ENCODE results near the gene ATG10. TPM values are rescaled to one million over a fixed set of nuclear protein-coding genes. Genes with fewer than 3 reads are reported as not detected.
"Not testable (repeated sequence)": the region's sequence is repeated elsewhere in the genome, so short reads cannot be mapped to it uniquely, and the experiment has no call there.

ATG10 gene
- total RNA-seq, 1 experiment from 2014 or later: 10.0 TPM

GRCh38 chr5:82011761-82012160 lies 39.9 kb downstream of the ATG10 start:
- no peak overlapping the region for H3K27ac Mint-ChIP-seq (ENCODE audit: unreplicated experiment)
- no peak overlapping the region for H3K4me3 Mint-ChIP-seq (ENCODE audit: low read depth, unreplicated experiment)
- intact Hi-C loops (cut with micrococcal nuclease; ENCODE audit: unreplicated experiment): no loop called here
- CTCF ChIA-PET: no interaction called here
- no peaks in the 10 kb centered on the region for H3K27me3 Mint-ChIP-seq (ENCODE audit: unreplicated experiment)
- H3K4me1 Mint-ChIP-seq (ENCODE audit: low read depth, unreplicated experiment): no peaks in the 10 kb centered on the region
- TF ChIP-seq CTCF (IDR thresholded peaks at IDR 0.05; ENCODE audit: unreplicated experiment): no peak
- H3K9me3 Mint-ChIP-seq (ENCODE audit: low read depth, unreplicated experiment): peaks cover 3% of the 10 kb centered on the region
- DNase-seq: no peak
- BruUV-seq (replicated peaks): no TSS peak
- H3K36me3 Mint-ChIP-seq (ENCODE audit: insufficient read depth, unreplicated experiment): no peaks in the 10 kb centered on the region

- DNase-seq; BruUV-seq (replicated peaks); H3K4me3 Mint-ChIP-seq (ENCODE audit: low read depth, unreplicated experiment); H3K36me3 Mint-ChIP-seq (ENCODE audit: insufficient read depth, unreplicated experiment); H3K27me3 Mint-ChIP-seq (ENCODE audit: unreplicated experiment); intact Hi-C loops (cut with micrococcal nuclease; ENCODE audit: unreplicated experiment); H3K27ac Mint-ChIP-seq (ENCODE audit: unreplicated experiment); CTCF ChIA-PET; H3K9me3 Mint-ChIP-seq (ENCODE audit: low read depth, unreplicated experiment); H3K4me1 Mint-ChIP-seq (ENCODE audit: low read depth, unreplicated experiment): not testable (repeated sequence)
Measured at GRCh38 chr5:82014644-82015043, 42.8 kb downstream of the ATG10 start.

- TF ChIP-seq CTCF (IDR thresholded peaks at IDR 0.05; ENCODE audit: unreplicated experiment): no peak
- DNase-seq: no peak
- CTCF ChIA-PET: interaction anchor here (1.2 kb wide), 1 partner anchor 11 kb away, joined by 3 read pairs; no protein-coding TSS in a partner anchor
- Mint-ChIP-seq H3K9me3 (ENCODE audit: low read depth, unreplicated experiment) (peaks cover 3% of the 10 kb centered on the region), H3K27me3 (ENCODE audit: unreplicated experiment) (no peaks in the 10 kb centered on the region), H3K4me1 (ENCODE audit: low read depth, unreplicated experiment) (no peaks in the 10 kb centered on the region), H3K4me3 (ENCODE audit: low read depth, unreplicated experiment) (no peak overlapping the region), H3K27ac (ENCODE audit: unreplicated experiment) (no peak overlapping the region), H3K36me3 (ENCODE audit: insufficient read depth, unreplicated experiment) (no peaks in the 10 kb centered on the region)
- intact Hi-C loops (cut with micrococcal nuclease; ENCODE audit: unreplicated experiment): no loop called here
- BruUV-seq (replicated peaks): no TSS peak
Measured at GRCh38 chr5:82018462-82018861, 46.6 kb downstream of the ATG10 start.

- H3K9me3 Mint-ChIP-seq (ENCODE audit: low read depth, unreplicated experiment): peaks cover 3% of the 10 kb centered on the region
- no peaks in the 10 kb centered on the region for H3K36me3 Mint-ChIP-seq (ENCODE audit: insufficient read depth, unreplicated experiment)
- H3K27ac Mint-ChIP-seq (ENCODE audit: unreplicated experiment): no peak overlapping the region
- H3K27me3 Mint-ChIP-seq (ENCODE audit: unreplicated experiment): no peaks in the 10 kb centered on the region
- BruUV-seq (replicated peaks): no TSS peak
- DNase-seq: no peak
- no peak overlapping the region for H3K4me3 Mint-ChIP-seq (ENCODE audit: low read depth, unreplicated experiment)
- no peak for TF ChIP-seq CTCF (IDR thresholded peaks at IDR 0.05; ENCODE audit: unreplicated experiment)
- CTCF ChIA-PET: no interaction called here
- intact Hi-C loops (cut with micrococcal nuclease; ENCODE audit: unreplicated experiment): no loop called here
- H3K4me1 Mint-ChIP-seq (ENCODE audit: low read depth, unreplicated experiment): no peaks in the 10 kb centered on the region
Measured at GRCh38 chr5:82019342-82020138, 47.7 kb downstream of the ATG10 start.

GRCh38 chr5:82022499-82022898 lies 50.7 kb downstream of the ATG10 start:
- CTCF ChIA-PET: interaction anchor here (0.6 to 0.7 kb wide), 3 partner anchors 28 to 533 kb away, joined by 4 to 5 read pairs (median 5); no protein-coding TSS in a partner anchor
- Mint-ChIP-seq H3K4me3 (ENCODE audit: low read depth, unreplicated experiment) (no peak overlapping the region), H3K36me3 (ENCODE audit: insufficient read depth, unreplicated experiment) (no peaks in the 10 kb centered on the region), H3K4me1 (ENCODE audit: low read depth, unreplicated experiment) (no peaks in the 10 kb centered on the region), H3K27ac (ENCODE audit: unreplicated experiment) (no peak overlapping the region), H3K9me3 (ENCODE audit: low read depth, unreplicated experiment) (no peaks in the 10 kb centered on the region), H3K27me3 (ENCODE audit: unreplicated experiment) (no peaks in the 10 kb centered on the region)
- BruUV-seq (replicated peaks): no TSS peak
- intact Hi-C loops (cut with micrococcal nuclease; ENCODE audit: unreplicated experiment): no loop called here
- TF ChIP-seq CTCF (IDR thresholded peaks at IDR 0.05; ENCODE audit: unreplicated experiment): no peak
- no peak for DNase-seq
